Neuronal stem cell (in vitro differentiated cells): ENCODE results near the gene PAFAH2.

Experiments used
- DNase-seq: peaks from one replicate; pipeline ENCODE4 v3.0.0-alpha.2; 2013; ENCODE audit warnings: low spot score
- H2AFZ ChIP-seq: one replicate; pipeline ENCODE4 v1.6.1; 2013; ENCODE audit warnings: mild to moderate bottlenecking, low read length, inconsistent platforms
- H2AK5ac ChIP-seq: 2 replicates; pipeline ENCODE4 v1.6.1; 2013; ENCODE audit warnings: low read depth, mild to moderate bottlenecking, inconsistent platforms, low read length, moderate library complexity, mixed read lengths
- H2BK120ac ChIP-seq: 2 replicates; pipeline ENCODE4 v1.6.1; 2013; ENCODE audit warnings: low read depth, mild to moderate bottlenecking, inconsistent platforms, low read length, moderate library complexity, mixed read lengths
- H2BK12ac ChIP-seq: one replicate; pipeline ENCODE4 v1.6.1; 2013; ENCODE audit warnings: low read length, inconsistent platforms
- H2BK15ac ChIP-seq: 2 replicates; pipeline ENCODE4 v1.6.1; 2013; ENCODE audit warnings: mild to moderate bottlenecking, low read length, inconsistent platforms, mixed read lengths
- H2BK5ac ChIP-seq: one replicate; pipeline ENCODE4 v1.6.1; 2013; ENCODE audit warnings: inconsistent platforms, mild to moderate bottlenecking, low read length, moderate library complexity
- H3K14ac ChIP-seq: one replicate; pipeline ENCODE4 v1.6.1; 2013; ENCODE audit warnings: low read length, inconsistent platforms
- H3K18ac ChIP-seq: 2 replicates; pipeline ENCODE4 v1.6.1; 2013; ENCODE audit warnings: low read length, inconsistent platforms
- H3K23ac ChIP-seq: 2 replicates; pipeline ENCODE4 v1.6.1; 2013; ENCODE audit warnings: low read depth, mild to moderate bottlenecking, mixed read lengths, low read length, inconsistent platforms; ENCODE audit not compliant: poor library complexity
- H3K27ac ChIP-seq: replicated peaks from 3 replicates; pipeline ENCODE4 v1.5.1; 2013; ENCODE audit warnings: low read length, inconsistent platforms
- H3K27me3 ChIP-seq, 3 experiments: 2 replicates each; pipeline ENCODE4 v1.6.1; 2013; ENCODE audit warnings: low read length in 3 of 3, mild to moderate bottlenecking in 2 of 3, inconsistent platforms in 1 of 3, low read depth in 1 of 3, mixed read lengths in 1 of 3, moderate library complexity in 1 of 3; ENCODE audit not compliant: control insufficient read depth in 3 of 3, insufficient read depth in 3 of 3
- H3K36me3 ChIP-seq, 2 donors: replicated peaks in 1 of 2; 2 replicates each; pipeline ENCODE4 v1.6.1; 2013; ENCODE audit warnings: low read length in 2 of 2; ENCODE audit not compliant: control insufficient read depth in 2 of 2, insufficient read depth in 2 of 2
- H3K4ac ChIP-seq: 2 replicates; pipeline ENCODE4 v1.6.1; 2013; ENCODE audit warnings: inconsistent platforms, mild to moderate bottlenecking, low read length, moderate library complexity
- H3K4me1 ChIP-seq, 2 donors: 1 replicate in 1 of 2; 2 replicates in 1 of 2; pipeline ENCODE4 v1.6.1; 2013; ENCODE audit warnings: low read length in 2 of 2, low read depth in 1 of 2; ENCODE audit not compliant: control insufficient read depth in 2 of 2, insufficient read depth in 1 of 2
- H3K4me2 ChIP-seq: one replicate; pipeline ENCODE4 v1.6.1; 2013; ENCODE audit warnings: mild to moderate bottlenecking, low read length, inconsistent platforms; ENCODE audit not compliant: insufficient read depth, poor library complexity, severe bottlenecking
- H3K4me3 ChIP-seq, 2 donors: 2 replicates each; pipeline ENCODE4 v1.5.1; 2013; ENCODE audit warnings: low read length in 2 of 2, mild to moderate bottlenecking in 2 of 2, inconsistent platforms in 1 of 2, moderate library complexity in 1 of 2
- H3K79me1 ChIP-seq: one replicate; pipeline ENCODE4 v1.6.1; 2013; ENCODE audit warnings: low read depth, mild to moderate bottlenecking, inconsistent platforms, low read length, moderate library complexity
- H3K9ac ChIP-seq: one replicate; pipeline ENCODE4 v1.6.1; 2013; ENCODE audit warnings: mild to moderate bottlenecking, low read depth, low read length, inconsistent platforms; ENCODE audit not compliant: poor library complexity
- H3K9me3 ChIP-seq, 2 donors: replicated peaks in 1 of 2; 2 replicates each; pipeline versions ENCODE3 to v1.6.1; 2013; ENCODE audit warnings: low read length in 2 of 2, mild to moderate bottlenecking in 2 of 2, inconsistent platforms in 1 of 2, low read depth in 1 of 2, mixed read lengths in 1 of 2, moderate library complexity in 1 of 2; ENCODE audit not compliant: control insufficient read depth in 2 of 2, insufficient read depth in 1 of 2
- H4K8ac ChIP-seq: one replicate; pipeline ENCODE4 v1.6.1; 2013; ENCODE audit warnings: low read depth, mild to moderate bottlenecking, inconsistent platforms, low read length, moderate library complexity
- H4K91ac ChIP-seq: one replicate; pipeline ENCODE4 v1.6.1; 2013; ENCODE audit warnings: low read length, low read depth, mild to moderate bottlenecking, inconsistent platforms; ENCODE audit not compliant: poor library complexity
- WGBS, 2 donors: extraction: QIAGEN DNeasy Blood & Tissue Kit; methylation state at CpG; one replicate each; pipeline ENCODE4 v1.1.7; 2013; ENCODE audit warnings: missing lambda C conversion rate in 2 of 2, mixed read lengths in 1 of 2; ENCODE audit not compliant: insufficient read length in 2 of 2, insufficient replicate concordance in 1 of 2; ENCODE audit errors: extremely low coverage in 2 of 2; 5-methylcytosine and 5-hydroxymethylcytosine counted together

Gene PAFAH2

DNA sequence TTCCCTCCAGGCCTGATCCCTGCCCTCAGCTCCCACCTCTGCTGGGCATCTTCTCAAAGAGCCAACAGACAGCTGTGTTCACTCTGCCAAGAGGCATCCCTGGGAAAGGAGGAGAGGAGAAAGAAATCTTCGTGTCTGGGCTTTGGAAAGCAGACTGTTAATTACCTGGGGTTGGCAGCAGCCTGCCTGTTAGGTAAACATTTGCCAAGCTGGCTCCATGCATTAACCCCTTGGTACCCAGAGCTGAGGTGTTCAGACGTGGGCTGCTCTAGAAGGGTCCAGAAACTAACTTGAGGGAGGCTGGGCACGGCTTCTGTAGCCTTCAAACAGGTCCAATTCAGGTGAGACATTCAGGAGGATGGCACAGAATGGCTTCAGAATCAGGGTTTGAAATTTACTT, 15.0 kb upstream of the PAFAH2 start:
- H3K79me1 ChIP-seq, result no peaks in the 10 kb centered on the region
- no peak overlapping the region for H3K9ac ChIP-seq
- no peak overlapping the region for H3K4ac ChIP-seq
- no peak overlapping the region for H2BK15ac ChIP-seq
- H2BK120ac ChIP-seq, result no peak overlapping the region
- H3K36me3 ChIP-seq, result no peaks in the 10 kb centered on the region
- H3K4me3 ChIP-seq, result no peak overlapping the region
- peaks cover 4 to 20% of the 10 kb centered on the region in 2 donors for H3K4me1 ChIP-seq
- H3K14ac ChIP-seq, result no peak overlapping the region
- H3K9me3 ChIP-seq, result no peaks in the 10 kb centered on the region
- no peak for DNase-seq
- H3K23ac ChIP-seq, result no peak overlapping the region
- H2AK5ac ChIP-seq, result no peak overlapping the region
- no peak overlapping the region for H3K27ac ChIP-seq
- no peaks in the 10 kb centered on the region for H3K27me3 ChIP-seq
- no peak overlapping the region for H3K18ac ChIP-seq
- H3K4me2 ChIP-seq, result no peak overlapping the region
- H2AFZ ChIP-seq, result no peak overlapping the region
- H2BK5ac ChIP-seq, result no peak overlapping the region
- H4K91ac ChIP-seq, result no peak overlapping the region
- WGBS, 2 donors, result no CpG with 5 or more reads among the region's 3 CpGs
- no peak overlapping the region for H2BK12ac ChIP-seq
- no peak overlapping the region for H4K8ac ChIP-seq

DNA sequence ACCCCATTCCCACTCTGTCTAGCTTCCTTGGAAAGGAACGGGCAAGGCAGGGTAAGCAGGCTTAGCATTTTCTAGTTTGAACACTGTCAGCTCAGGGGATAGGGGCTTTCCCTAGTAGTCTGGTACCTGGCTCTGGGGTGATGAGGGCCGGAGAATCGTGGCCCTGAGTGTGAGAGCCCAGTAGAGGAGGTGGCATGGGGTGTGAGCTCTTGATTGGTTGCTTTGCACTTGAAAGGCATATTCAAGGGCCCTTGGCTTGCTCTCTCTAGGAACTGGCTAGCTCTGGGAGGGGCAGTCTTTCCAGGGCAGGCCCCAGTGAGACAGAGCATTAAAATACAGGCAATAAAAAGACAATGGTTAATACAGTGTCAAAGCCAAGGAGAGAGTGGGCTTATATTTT, 13.0 kb upstream of the PAFAH2 start:
- no peak overlapping the region for H4K8ac ChIP-seq
- H3K23ac ChIP-seq, result no peak overlapping the region
- no peak overlapping the region for H3K18ac ChIP-seq
- no peak overlapping the region for H2BK120ac ChIP-seq
- peak overlapping the region; percentile 55 for H2AFZ ChIP-seq
- no peak overlapping the region for H2BK15ac ChIP-seq
- H2AK5ac ChIP-seq, result no peak overlapping the region
- H3K4me3 ChIP-seq, result no peak overlapping the region
- peaks cover 0 to 3% of the 10 kb centered on the region in 2 donors for H3K4me1 ChIP-seq
- no peak overlapping the region for H3K27ac ChIP-seq
- H4K91ac ChIP-seq, result no peak overlapping the region
- no peaks in the 10 kb centered on the region for H3K9me3 ChIP-seq
- H2BK5ac ChIP-seq, result no peak overlapping the region
- no peak overlapping the region for H3K4ac ChIP-seq
- no peak overlapping the region for H3K9ac ChIP-seq
- peaks cover 0 to 2% (median 0%) of the 10 kb centered on the region in 3 experiments for H3K27me3 ChIP-seq
- no peak overlapping the region for H3K14ac ChIP-seq
- no peaks in the 10 kb centered on the region for H3K36me3 ChIP-seq
- no peak overlapping the region for H2BK12ac ChIP-seq
- no peaks in the 10 kb centered on the region for H3K79me1 ChIP-seq
- H3K4me2 ChIP-seq, result no peak overlapping the region
- no CpG with 5 or more reads among the region's 3 CpGs for WGBS, 2 donors
- no peak for DNase-seq

- H4K8ac ChIP-seq, result no peak overlapping the region
- no peak overlapping the region for H3K18ac ChIP-seq
- H2BK5ac ChIP-seq, result no peak overlapping the region
- H3K36me3 ChIP-seq, result no peaks in the 10 kb centered on the region
- no peak overlapping the region for H3K9ac ChIP-seq
- no peak overlapping the region for H3K23ac ChIP-seq
- no peak overlapping the region for H3K27ac ChIP-seq
- H3K4me1 ChIP-seq, result peaks cover 0 to 3% of the 10 kb centered on the region in 2 donors
- no peaks in the 10 kb centered on the region for H3K79me1 ChIP-seq
- H2AFZ ChIP-seq, result no peak overlapping the region
- no peak overlapping the region for H2AK5ac ChIP-seq
- H2BK12ac ChIP-seq, result no peak overlapping the region
- WGBS, 2 donors, result no CpG with 5 or more reads among the region's 6 CpGs
- peaks cover 0 to 5% (median 2%) of the 10 kb centered on the region in 3 experiments for H3K27me3 ChIP-seq
- no peak overlapping the region for H3K4me3 ChIP-seq
- no peak overlapping the region for H4K91ac ChIP-seq
- H3K9me3 ChIP-seq, result no peaks in the 10 kb centered on the region
- no peak for DNase-seq
- no peak overlapping the region for H2BK120ac ChIP-seq
- H3K4ac ChIP-seq, result no peak overlapping the region
- H2BK15ac ChIP-seq, result no peak overlapping the region
- H3K4me2 ChIP-seq, result no peak overlapping the region
- no peak overlapping the region for H3K14ac ChIP-seq
These were observed 12.1 kb upstream of the PAFAH2 start for GRCh38 chr1:26009796-26010447.

DNA sequence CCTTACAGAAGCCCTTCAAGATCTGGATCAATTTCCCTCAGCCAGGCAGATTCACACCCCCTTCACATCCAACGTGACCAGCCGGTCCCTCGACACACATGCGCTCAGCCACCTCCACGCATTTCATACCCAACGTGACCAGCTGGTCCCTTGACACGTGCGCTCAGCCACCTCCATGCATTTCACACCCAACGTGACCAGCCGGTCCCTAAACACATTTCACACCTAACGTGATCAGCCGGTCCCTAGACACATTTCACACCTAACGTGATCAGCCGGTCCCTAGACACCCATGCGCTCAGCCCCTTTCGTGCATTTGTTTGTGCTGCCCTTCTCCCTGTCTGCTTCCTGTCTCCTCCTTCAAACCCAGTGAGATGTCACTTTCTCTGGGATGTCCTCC, 8.8 kb upstream of the PAFAH2 start:
- no peak for DNase-seq
- no peak overlapping the region for H2BK120ac ChIP-seq
- no peak overlapping the region for H2BK12ac ChIP-seq
- H3K36me3 ChIP-seq, result no peaks in the 10 kb centered on the region
- peaks cover 0 to 7% (median 2%) of the 10 kb centered on the region in 3 experiments for H3K27me3 ChIP-seq
- H3K9me3 ChIP-seq, result no peaks in the 10 kb centered on the region
- H3K4me1 ChIP-seq, result peaks cover 0 to 3% of the 10 kb centered on the region in 2 donors
- H3K4me2 ChIP-seq, result no peak overlapping the region
- H3K14ac ChIP-seq, result no peak overlapping the region
- H2BK15ac ChIP-seq, result peak overlapping the region; percentile 75
- H3K4ac ChIP-seq, result no peak overlapping the region
- no peak overlapping the region for H3K27ac ChIP-seq
- no peak overlapping the region for H4K91ac ChIP-seq
- H2AFZ ChIP-seq, result no peak overlapping the region
- H3K9ac ChIP-seq, result no peak overlapping the region
- H2BK5ac ChIP-seq, result no peak overlapping the region
- H2AK5ac ChIP-seq, result no peak overlapping the region
- no peak overlapping the region for H3K23ac ChIP-seq
- WGBS, 2 donors, result no CpG with 5 or more reads among the region's 16 CpGs
- no peaks in the 10 kb centered on the region for H3K79me1 ChIP-seq
- H4K8ac ChIP-seq, result no peak overlapping the region
- H3K4me3 ChIP-seq, result no peak overlapping the region
- H3K18ac ChIP-seq, result no peak overlapping the region
